GM12872 (cell line): Measurements from ENCODE around the gene FREY1.

Experiments
- TF ChIP-seq, protein P1 (sequence below): IDR thresholded peaks from 3 replicates; pipeline ENCODE4 v1.5.1; 2011; ENCODE audit warnings: low read depth, mild to moderate bottlenecking, low read length, moderate library complexity; ENCODE audit not compliant: insufficient read depth

The FREY1 gene

GRCh38 chr11:45927684-45928413, 20.8 kb upstream of the FREY1 start:
- TF ChIP-seq, protein P1, sequence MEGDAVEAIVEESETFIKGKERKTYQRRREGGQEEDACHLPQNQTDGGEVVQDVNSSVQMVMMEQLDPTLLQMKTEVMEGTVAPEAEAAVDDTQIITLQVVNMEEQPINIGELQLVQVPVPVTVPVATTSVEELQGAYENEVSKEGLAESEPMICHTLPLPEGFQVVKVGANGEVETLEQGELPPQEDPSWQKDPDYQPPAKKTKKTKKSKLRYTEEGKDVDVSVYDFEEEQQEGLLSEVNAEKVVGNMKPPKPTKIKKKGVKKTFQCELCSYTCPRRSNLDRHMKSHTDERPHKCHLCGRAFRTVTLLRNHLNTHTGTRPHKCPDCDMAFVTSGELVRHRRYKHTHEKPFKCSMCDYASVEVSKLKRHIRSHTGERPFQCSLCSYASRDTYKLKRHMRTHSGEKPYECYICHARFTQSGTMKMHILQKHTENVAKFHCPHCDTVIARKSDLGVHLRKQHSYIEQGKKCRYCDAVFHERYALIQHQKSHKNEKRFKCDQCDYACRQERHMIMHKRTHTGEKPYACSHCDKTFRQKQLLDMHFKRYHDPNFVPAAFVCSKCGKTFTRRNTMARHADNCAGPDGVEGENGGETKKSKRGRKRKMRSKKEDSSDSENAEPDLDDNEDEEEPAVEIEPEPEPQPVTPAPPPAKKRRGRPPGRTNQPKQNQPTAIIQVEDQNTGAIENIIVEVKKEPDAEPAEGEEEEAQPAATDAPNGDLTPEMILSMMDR, result no peak

GRCh38 chr11:45927332-45927683, 20.2 kb upstream of the FREY1 start:
- TF ChIP-seq, protein P1, result no peak

- TF ChIP-seq, protein P1, result no peak
Measured at GRCh38 chr11:45926536-45927331, 19.7 kb upstream of the FREY1 start.

DNA sequence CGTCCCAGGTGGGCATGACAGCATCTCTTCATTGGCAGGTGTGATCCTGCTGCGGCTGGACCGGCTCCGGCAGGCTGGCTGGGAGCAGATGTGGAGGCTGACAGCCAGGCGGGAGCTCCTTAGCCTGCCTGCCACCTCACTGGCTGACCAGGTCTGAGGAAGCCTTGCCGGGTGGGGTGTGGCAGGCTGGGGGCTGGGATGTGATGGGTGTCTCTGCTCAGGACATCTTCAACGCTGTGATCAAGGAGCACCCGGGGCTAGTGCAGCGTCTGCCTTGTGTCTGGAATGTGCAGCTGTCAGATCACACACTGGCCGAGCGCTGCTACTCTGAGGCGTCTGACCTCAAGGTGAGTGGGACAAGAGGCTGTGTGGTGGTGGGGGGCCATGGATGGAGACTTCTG, 18.9 kb upstream of the FREY1 start:
- TF ChIP-seq, protein P1, result no peak

DNA sequence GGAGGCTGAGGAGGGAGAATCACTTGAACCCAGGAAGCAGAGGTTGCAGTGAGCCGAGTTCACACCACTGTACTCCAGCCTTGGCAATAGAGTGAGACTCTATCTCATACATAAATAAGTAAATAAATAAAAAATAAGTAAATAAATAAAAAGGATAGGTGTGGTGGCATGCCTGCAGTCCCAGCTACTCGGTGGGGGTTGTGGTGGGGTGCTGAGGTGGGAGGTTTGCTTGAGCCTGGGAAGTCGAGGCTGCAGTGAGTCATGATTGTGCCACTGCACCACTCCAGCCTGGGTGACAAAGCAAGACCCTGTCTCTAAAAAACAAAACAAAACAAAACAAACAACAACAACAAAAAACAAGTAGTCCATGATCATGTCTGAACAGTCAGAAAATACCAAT, 18.5 kb upstream of the FREY1 start:
- TF ChIP-seq, protein P1, result no peak

- TF ChIP-seq, protein P1, result no peak
Measured at GRCh38 chr11:45924927-45925326, 17.9 kb upstream of the FREY1 start.

GRCh38 chr11:45924036-45924915, 17.2 kb upstream of the FREY1 start:
- TF ChIP-seq, protein P1, result no peak
